T-helper 1 cell treated with Interleukin-12 subunit alpha and Interleukin-12 subunit beta and Interleukin-4 antibody, amounts not matched to agents 30 ng/mL and 1 ng/mL, for 36 hours (primary cell): Measurements from ENCODE around the gene DHX58. TPM values are rescaled to one million over a fixed set of nuclear protein-coding genes. Genes with fewer than 3 reads are reported as not detected.
"Not testable (repeated sequence)": the region's sequence is repeated elsewhere in the genome, so short reads cannot be mapped to it uniquely, and the experiment has no call there.

Source experiments
- intact Hi-C: fragments of 100-400 bp; cut with micrococcal nuclease; formaldehyde crosslinking; loops from one replicate; pipeline ENCODE4 v1.15.1; 2024
- total RNA-seq: library from RNA; stranded (reverse); gene quantifications from 2 replicates; pipeline ENCODE4 v1.2.3, GENCODE V29; 2022

Gene DHX58
- total RNA-seq, result 76.9 and 80.6 TPM in 2 replicates

DNA sequence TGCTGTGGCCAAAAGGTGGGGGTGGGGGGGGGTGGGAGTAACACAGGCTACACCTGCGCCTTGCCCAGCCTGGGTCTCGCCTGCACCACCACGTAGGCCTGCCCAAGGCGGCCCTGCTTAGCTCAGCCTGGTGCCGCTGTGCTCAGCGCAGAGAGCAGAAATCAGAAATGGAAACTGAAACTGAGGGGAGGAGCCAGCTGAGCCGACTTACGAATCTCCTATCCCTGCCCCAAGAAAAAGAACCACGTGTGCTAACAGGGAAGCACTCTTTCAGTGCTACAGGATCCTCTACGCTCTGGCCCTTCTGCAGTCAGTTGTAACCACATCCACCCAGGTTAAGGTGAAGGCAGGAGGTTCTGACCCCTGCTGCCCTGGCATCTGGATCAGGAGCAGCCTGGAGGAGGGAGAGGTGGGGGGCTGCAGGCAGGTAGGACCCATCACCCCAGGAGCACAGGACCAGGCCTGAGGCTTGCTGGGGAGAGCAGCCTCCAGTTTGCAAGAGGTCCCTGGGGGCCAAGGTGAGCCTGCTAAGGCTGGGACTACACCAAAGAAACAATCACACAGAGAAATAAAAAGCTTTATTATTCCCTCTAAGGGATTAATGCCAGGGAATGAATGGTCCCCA lies at the start of gene DHX58:
TSS of gene DHX58 (minus strand) at position 163 of the 625 bp plus-strand sequence. CDS start 822 bp downstream, outside the sequence.
- intact Hi-C loops, result loop anchor here (1.0 to 5.0 kb wide), 12 partner anchors 9 to 565 kb away; partner anchors contain the start of genes KAT2A, KCNH4, KLHL11 and NKIRAS2

GRCh38 chr17:42160531-42160910 lies 48.0 kb upstream of the DHX58 start:
- intact Hi-C loops, result no loop called here

- intact Hi-C loops, result no loop called here
These were observed 47.4 kb upstream of the DHX58 start for GRCh38 chr17:42159796-42160530.

GRCh38 chr17:42155614-42156045 lies 43.1 kb upstream of the DHX58 start:
- intact Hi-C loops, result loop anchor here (1.0 kb wide), 11 partner anchors 26 to 454 kb away; partner anchors contain the start of genes CNP, DHX58, DNAJC7 and GHDC

GRCh38 chr17:42153919-42154742 lies 41.6 kb upstream of the DHX58 start:
- intact Hi-C loops, result no loop called here

- intact Hi-C loops, result no loop called here
These were observed 34.5 kb upstream of the DHX58 start for GRCh38 chr17:42146911-42147607.

GRCh38 chr17:42143138-42143537 lies 30.6 kb upstream of the DHX58 start:
- intact Hi-C loops, result not testable (repeated sequence)

GRCh38 chr17:42142371-42142896 lies 29.9 kb upstream of the DHX58 start:
- intact Hi-C loops, result no loop called here

DNA sequence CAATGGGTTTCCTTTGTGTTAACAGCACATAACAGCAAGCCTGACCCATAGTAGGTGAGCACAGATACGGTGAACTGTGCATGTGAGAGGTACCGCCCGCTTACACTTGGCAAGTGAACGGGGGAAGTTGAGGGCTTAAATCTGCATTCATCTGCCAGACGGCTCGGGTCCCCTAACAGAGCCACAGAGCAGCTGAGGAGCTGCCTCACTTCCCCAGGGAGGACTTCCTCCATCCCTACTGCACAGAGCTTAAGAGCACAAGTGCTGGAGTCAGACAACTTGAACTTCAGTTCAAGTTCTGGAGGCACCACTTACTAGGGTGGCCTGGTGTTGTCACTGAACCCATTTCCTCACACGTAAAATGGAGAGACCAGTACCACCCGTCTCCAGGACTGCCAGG lies 28.9 kb upstream of the DHX58 start:
- intact Hi-C loops, result no loop called here

GRCh38 chr17:42140690-42141089 lies 28.2 kb upstream of the DHX58 start:
- intact Hi-C loops, result not testable (repeated sequence)

DNA sequence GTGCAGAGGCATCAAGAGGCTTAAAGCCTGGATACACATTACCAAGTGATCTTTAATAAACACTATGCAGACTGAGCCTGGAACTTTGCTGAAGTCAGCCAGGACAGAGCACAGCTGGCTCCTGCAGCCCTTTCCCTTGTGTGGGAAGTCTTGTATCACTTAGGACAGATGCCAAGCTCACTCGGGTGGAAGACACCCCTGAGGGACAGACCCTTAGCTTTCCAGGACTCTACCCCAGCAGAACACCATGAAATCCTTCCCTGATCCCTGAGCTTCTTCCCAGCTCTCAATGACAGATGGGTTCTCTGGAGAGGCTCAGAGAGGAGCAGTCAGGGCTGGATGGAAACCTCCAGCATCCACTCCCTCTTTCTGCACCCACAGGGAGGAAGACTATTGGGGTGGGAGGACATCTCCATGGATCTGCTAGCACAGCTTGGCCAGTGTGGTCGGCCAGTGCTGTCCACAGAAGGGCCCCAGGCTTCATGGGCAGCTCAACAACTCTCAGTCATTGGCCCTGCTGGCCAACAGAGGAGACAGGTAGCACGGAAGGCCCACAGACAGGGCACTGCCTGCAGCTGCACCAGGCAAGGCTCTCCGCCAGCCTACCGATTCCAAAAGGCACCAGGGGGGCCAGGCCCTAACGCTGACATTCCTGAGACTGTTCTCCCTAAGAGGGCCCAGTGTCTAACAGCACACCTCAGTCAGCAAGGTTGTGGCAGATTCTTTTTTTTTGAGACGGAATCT lies 26.4 kb upstream of the DHX58 start:
- intact Hi-C loops, result no loop called here

DNA sequence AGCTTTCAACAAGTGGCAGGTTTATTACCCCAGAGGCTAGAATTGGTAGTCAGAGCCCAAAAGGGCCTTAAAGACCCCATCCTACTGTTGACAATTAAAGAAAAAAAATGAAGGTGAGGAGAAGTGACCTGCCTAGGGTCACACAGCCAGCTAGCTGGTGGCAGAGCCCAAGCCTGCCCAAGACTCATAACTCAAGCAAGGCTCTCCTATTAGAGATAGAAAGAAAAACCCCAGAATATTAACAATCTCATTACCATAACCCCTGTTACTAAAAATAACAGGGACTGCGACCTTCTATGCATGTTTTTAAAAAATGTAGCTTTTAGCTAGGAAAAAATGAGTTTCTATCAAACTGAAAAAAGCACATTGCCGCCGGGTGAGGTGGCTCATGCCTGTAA lies 24.1 kb upstream of the DHX58 start:
- intact Hi-C loops, result no loop called here

- intact Hi-C loops, result no loop called here
These were observed 23.4 kb upstream of the DHX58 start for GRCh38 chr17:42135664-42136653.

GRCh38 chr17:42135151-42135550 lies 22.6 kb upstream of the DHX58 start:
- intact Hi-C loops, result no loop called here

GRCh38 chr17:42133461-42134041 lies 21.0 kb upstream of the DHX58 start:
- intact Hi-C loops, result no loop called here

- intact Hi-C loops, result no loop called here
These were observed 20.4 kb upstream of the DHX58 start for GRCh38 chr17:42132941-42133340.

DNA sequence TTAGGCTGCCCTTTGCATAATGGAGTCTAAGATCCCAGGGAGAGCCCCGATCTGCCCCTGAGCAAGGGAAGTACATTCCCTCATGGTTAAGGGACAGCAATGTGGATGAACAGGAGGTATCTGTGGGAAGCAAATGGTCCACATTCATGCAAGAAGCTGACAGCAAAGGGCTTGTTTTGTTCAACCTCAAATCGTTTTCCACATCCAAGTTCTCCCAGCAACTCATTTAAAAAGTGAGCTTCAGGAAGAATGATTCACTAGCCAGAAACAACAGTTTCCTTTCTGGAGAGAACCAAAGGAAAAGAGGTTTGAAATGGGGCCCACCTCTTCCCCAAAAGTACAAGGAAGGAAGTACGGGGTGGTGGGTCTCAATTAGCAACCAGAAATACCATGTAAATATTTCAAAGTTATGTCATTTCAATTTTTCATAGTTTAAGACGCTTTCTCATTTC lies 19.5 kb upstream of the DHX58 start:
- intact Hi-C loops, result no loop called here

DNA sequence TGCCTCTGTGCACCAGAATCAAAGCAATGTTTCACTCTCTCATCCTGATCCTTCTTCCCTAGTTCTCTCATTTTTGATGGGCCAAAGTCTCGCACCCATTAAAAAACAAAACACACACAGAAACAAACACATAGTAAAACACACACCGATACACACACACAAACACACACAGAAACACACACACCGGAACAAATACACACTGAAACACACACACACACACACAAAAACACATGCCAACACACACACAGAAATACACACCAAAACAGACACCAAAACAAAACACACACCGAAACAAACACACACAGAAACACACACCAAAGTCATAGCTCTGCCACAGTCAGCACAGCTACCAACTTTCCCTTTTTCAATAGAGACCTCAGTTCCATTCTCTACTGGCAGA lies 18.7 kb upstream of the DHX58 start:
- intact Hi-C loops, result no loop called here
